Sigmoid colon (tissue), 7 donors: ENCODE results near the gene SV2B. TPM values are rescaled to one million over a fixed set of nuclear protein-coding genes. Genes with fewer than 3 reads are reported as not detected.
A peak's percentile ranks its signal among the peaks of the same experiment; 100 is the strongest.
"Not testable (repeated sequence)": the region's sequence is repeated elsewhere in the genome, so short reads cannot be mapped to it uniquely, and the experiment has no call there.

ENCODE experiments used
- DNase-seq: peaks from one replicate; pipeline ENCODE4 v3.0.0-alpha.2; 2019
- H3K27ac ChIP-seq, 4 donors: fragments of 200-600 bp; sonication (generic); one replicate each; pipeline ENCODE4 v1.5.1; 2016 to 2019; ENCODE audit warnings: mild to moderate bottlenecking in 1 of 4
- H3K27me3 ChIP-seq, 3 donors: fragments of 200-600 bp; sonication (generic); one replicate each; pipeline ENCODE4 v1.5.1; 2019; ENCODE audit warnings: mild to moderate bottlenecking in 1 of 3
- H3K36me3 ChIP-seq, 4 donors: fragments of 200-600 bp; sonication (generic); one replicate each; pipeline ENCODE4 v1.5.1; 2016 to 2019
- H3K4me1 ChIP-seq, 4 donors: fragments of 200-600 bp; sonication (generic); one replicate each; pipeline ENCODE4 v1.5.1; 2017 to 2019
- H3K4me3 ChIP-seq, 4 donors: fragments of 200-600 bp; sonication (generic); one replicate each; pipeline ENCODE4 v1.5.1; 2017 to 2019; ENCODE audit warnings: mild to moderate bottlenecking in 2 of 4, moderate library complexity in 1 of 4
- H3K9me3 ChIP-seq, 4 donors: fragments of 200-600 bp in 3 of 4; sonication (generic) in 3 of 4; one replicate each; pipeline versions ENCODE4 v1.5.1 to v1.6.1; 2013 to 2019
- CTCF ChIP-seq, 4 experiments: fragments of 450-650 bp in 3 of 4; fragments of 200-600 bp in 1 of 4; IDR thresholded peaks; one replicate each; pipeline ENCODE4 v1.5.1; 2016 to 2019; ENCODE audit warnings: antibody characterized with exemption in 4 of 4, mild to moderate bottlenecking in 3 of 4, moderate library complexity in 2 of 4
- EP300 ChIP-seq, 4 donors: sonication (generic); formaldehyde crosslinking; IDR thresholded peaks; one replicate each; pipeline ENCODE4 v1.6.1; 2017; ENCODE audit warnings: antibody characterized with exemption in 4 of 4
- POLR2A ChIP-seq, 2 donors: fragments of 450-650 bp; IDR thresholded peaks; one replicate each; pipeline ENCODE4 v1.6.1; 2016; ENCODE audit warnings: antibody characterized with exemption in 2 of 2, mild to moderate bottlenecking in 2 of 2, moderate library complexity in 2 of 2
- POLR2AphosphoS5 ChIP-seq, 4 donors: sonication (generic); formaldehyde crosslinking; IDR thresholded peaks; one replicate each; pipeline ENCODE4 v1.6.1; 2017; ENCODE audit warnings: antibody characterized with exemption in 4 of 4
- WGBS, 2 donors: extraction: QIAGEN DNeasy Blood & Tissue Kit; methylation state at CpG; one replicate each; pipeline ENCODE4 v1.1.7; 2013; 5-methylcytosine and 5-hydroxymethylcytosine counted together
- intact Hi-C: fragments of 100-400 bp; cut with DNase I; formaldehyde crosslinking; loops from one replicate; pipeline ENCODE4 v1.15.1; 2023
- polyA plus RNA-seq, 3 donors: library from polyadenylated mRNA; stranded (reverse); fragments of 200-250 nt; gene quantifications; one replicate each; pipeline ENCODE4 v1.2.3, GENCODE V29; 2013
- total RNA-seq, 4 donors: library from RNA; depleted of rRNA; stranded (reverse); fragments of >200 nt; gene quantifications; one replicate each; pipeline ENCODE4 v1.1.0, GENCODE V29; 2016
- donor health status: healthy with polysubstance abuse.
- donor health status: Bipolar disorder and iron deficiency.
- donor health status: healthy.

SV2B gene
- total and polyA plus RNA-seq, 7 donors = 2.0 to 5.0 (median 3.1) TPM; not detected in 2

DNA sequence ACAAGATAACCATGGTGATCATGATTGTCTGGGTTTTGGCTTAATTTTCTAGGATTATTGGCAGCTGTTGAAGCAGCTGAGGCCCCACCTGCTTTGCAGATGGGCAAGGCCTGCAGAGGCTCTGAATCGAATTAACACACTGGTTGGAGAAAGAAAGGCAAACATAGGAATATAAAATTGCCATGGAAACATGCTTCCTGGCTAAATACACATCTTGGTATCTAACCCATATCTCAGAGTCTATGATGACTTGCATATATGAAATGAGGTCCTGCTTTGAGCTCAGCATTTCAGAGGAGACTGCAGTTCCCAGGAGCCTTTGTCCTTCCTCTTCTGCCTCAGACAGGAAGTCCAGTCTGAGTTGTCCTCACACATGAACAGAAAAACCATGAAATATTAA is 24.3 kb upstream of the SV2B start:
- no peaks in the 10 kb centered on the region for H3K4me1 ChIP-seq
- peaks cover 0 to 2% (median 0%) of the 10 kb centered on the region in 4 donors for H3K9me3 ChIP-seq
- no peak for DNase-seq
- TF ChIP-seq EP300 (IDR thresholded peaks at IDR 0.05) = no peak
- no peak for TF ChIP-seq POLR2A (IDR thresholded peaks at IDR 0.05)
- TF ChIP-seq CTCF (IDR thresholded peaks at IDR 0.05) = no peak
- no peak for TF ChIP-seq POLR2AphosphoS5 (IDR thresholded peaks at IDR 0.05)
- 12 to 79% methylated on average over 1 of the region's 1 CpG for WGBS, 2 donors
- intact Hi-C loops = no loop called here
- H3K36me3 ChIP-seq = no peaks in the 10 kb centered on the region
- no peaks in the 10 kb centered on the region for H3K27me3 ChIP-seq
- H3K27ac ChIP-seq = no peak overlapping the region
- H3K4me3 ChIP-seq = no peak overlapping the region

- no peaks in the 10 kb centered on the region for H3K27me3 ChIP-seq
- H3K27ac ChIP-seq = no peak overlapping the region
Measured at GRCh38 chr15:91077029-91077428, 23.0 kb upstream of the SV2B start.

DNA sequence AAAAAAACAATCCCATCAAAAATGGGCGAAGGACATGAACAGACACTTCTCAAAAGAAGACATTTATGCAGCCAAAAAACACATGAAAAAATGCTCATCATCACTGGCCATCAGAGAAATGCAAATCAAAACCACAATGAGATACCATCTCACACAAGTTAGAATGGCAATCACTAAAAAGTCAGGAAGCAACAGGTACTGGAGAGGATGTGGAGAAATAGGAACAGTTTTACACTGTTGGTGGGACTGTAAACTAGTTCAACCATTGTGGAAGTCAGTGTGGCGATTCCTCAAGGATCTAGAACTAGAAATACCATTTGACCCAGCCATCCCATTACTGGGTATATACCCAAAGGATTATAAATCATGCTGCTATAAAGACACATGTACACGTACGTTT is 6.2 kb upstream of the SV2B start:
- H3K36me3 ChIP-seq, H3K4me3 ChIP-seq, H3K9me3 ChIP-seq, intact Hi-C loops, H3K4me1 ChIP-seq, H3K27ac ChIP-seq, DNase-seq: not testable (repeated sequence)
- WGBS, 2 donors = 79 to 87% methylated on average over 3 of the region's 4 CpGs
- peaks cover 5 to 19% (median 14%) of the 10 kb centered on the region in 3 donors for H3K27me3 ChIP-seq

More at GRCh38 chr15:91077029-91077428, 23.0 kb upstream of the SV2B start:
- no peak for DNase-seq
- no peaks in the 10 kb centered on the region for H3K4me1 ChIP-seq
- no peak overlapping the region for H3K4me3 ChIP-seq
- peaks cover 0 to 2% (median 0%) of the 10 kb centered on the region in 4 donors for H3K9me3 ChIP-seq
- intact Hi-C loops = no loop called here
- TF ChIP-seq CTCF (IDR thresholded peaks at IDR 0.05) = no peak
- TF ChIP-seq EP300 (IDR thresholded peaks at IDR 0.05) = no peak
- no peak for TF ChIP-seq POLR2A (IDR thresholded peaks at IDR 0.05)
- TF ChIP-seq POLR2AphosphoS5 (IDR thresholded peaks at IDR 0.05) = no peak
- no peaks in the 10 kb centered on the region for H3K36me3 ChIP-seq

DNA sequence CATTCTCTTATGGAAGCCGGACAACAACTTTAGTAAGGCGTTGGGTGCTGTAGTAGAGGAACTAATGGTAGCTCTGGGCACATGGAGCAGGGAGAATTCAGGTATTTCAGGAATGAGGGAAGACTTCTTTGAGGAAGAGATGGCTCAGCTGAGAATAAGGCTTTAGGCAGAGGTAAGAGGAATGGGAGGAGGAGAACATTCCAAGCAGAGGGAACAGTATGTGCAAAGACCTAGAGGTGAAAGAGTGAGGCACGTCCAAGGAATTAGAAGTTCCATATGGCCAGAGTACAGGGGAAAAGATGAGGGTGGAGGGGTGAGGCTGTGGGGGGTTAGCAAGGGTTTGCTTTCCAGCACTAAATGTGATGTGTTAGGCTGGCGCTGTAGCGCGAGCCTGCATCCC is 1.6 kb upstream of the SV2B start:
- Histone ChIP-seq H3K4me1 (peaks cover 0 to 22% (median 20%) of the 10 kb centered on the region in 4 donors), H3K4me3 (no peak overlapping the region), H3K27me3 (peaks cover 8 to 65% (median 42%) of the 10 kb centered on the region in 3 donors), H3K36me3 (no peaks in the 10 kb centered on the region), H3K27ac (no peak overlapping the region), H3K9me3 (no peaks in the 10 kb centered on the region)
- no peak for DNase-seq
- intact Hi-C loops = no loop called here
- WGBS, 2 donors = 94% methylated on average over 6 of the region's 6 CpGs
- TF ChIP-seq POLR2AphosphoS5 (IDR thresholded peaks at IDR 0.05) (no peak), POLR2A (IDR thresholded peaks at IDR 0.05) (no peak), EP300 (IDR thresholded peaks at IDR 0.05) (no peak), CTCF (IDR thresholded peaks at IDR 0.05) (no peak)

DNA sequence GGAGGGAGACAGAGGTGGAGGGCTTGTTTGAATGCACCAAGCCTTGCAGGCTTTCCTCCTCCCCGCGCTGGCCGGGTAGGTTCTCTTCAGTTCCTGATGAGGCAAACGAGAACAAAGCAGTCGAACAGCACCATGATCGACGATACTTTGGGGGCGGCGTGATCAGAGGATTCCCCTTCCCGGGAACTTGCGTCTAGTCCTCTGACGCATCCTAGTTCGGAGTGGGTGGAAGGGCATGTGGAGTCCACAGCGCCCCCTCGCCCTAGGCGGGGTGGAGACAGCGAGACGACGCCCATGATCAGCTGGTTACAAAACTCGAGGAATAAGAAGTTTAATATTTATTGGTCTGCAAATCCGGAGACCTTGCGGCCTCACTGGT is 452 bp upstream of the SV2B start:
- no peak overlapping the region for H3K27ac ChIP-seq
- 2% methylated on average over 22 of the region's 22 CpGs for WGBS, 2 donors
- intact Hi-C loops = no loop called here

More for the DNA sequence above, 452 bp upstream of the SV2B start:
- DNase-seq = no peak
- H3K4me3 ChIP-seq = peak overlapping the region; percentile 21 to 55 (median 43)
- no peaks in the 10 kb centered on the region for H3K36me3 ChIP-seq
- H3K9me3 ChIP-seq = no peaks in the 10 kb centered on the region
- peaks cover 0 to 22% (median 20%) of the 10 kb centered on the region in 4 donors for H3K4me1 ChIP-seq
- TF ChIP-seq POLR2A (IDR thresholded peaks at IDR 0.05) (no peak), POLR2AphosphoS5 (IDR thresholded peaks at IDR 0.05) (peak in 1 of 4 donors; percentile 5)
- peaks cover 8 to 71% (median 46%) of the 10 kb centered on the region in 3 donors for H3K27me3 ChIP-seq
